Neuron (in vitro differentiated cells): ENCODE data around the gene ZNF341.

Experiments
- H2AFZ ChIP-seq: one replicate; pipeline ENCODE4 v1.6.1; 2013; ENCODE audit warnings: low read depth, mild to moderate bottlenecking, inconsistent platforms, low read length, moderate library complexity
- H3K27me3 ChIP-seq: one replicate; pipeline ENCODE4 v1.6.1; 2013; ENCODE audit warnings: low read length; ENCODE audit not compliant: insufficient read depth
- H3K36me3 ChIP-seq: one replicate; pipeline ENCODE4 v1.6.1; 2013; ENCODE audit warnings: low read length; ENCODE audit not compliant: insufficient read depth
- H3K4me1 ChIP-seq: one replicate; pipeline ENCODE4 v1.6.1; 2013; ENCODE audit warnings: low read length; ENCODE audit not compliant: insufficient read depth
- H3K4me3 ChIP-seq: 2 replicates; pipeline ENCODE4 v1.5.1; 2013; ENCODE audit warnings: mild to moderate bottlenecking, low read length, moderate library complexity
- H3K9me3 ChIP-seq: one replicate; pipeline ENCODE4 v1.6.1; 2013; ENCODE audit warnings: low read length

ZNF341 gene

GRCh38 chr20:33837096-33837830, 105.5 kb downstream of the ZNF341 start:
- no peak overlapping the region for H2AFZ ChIP-seq

DNA sequence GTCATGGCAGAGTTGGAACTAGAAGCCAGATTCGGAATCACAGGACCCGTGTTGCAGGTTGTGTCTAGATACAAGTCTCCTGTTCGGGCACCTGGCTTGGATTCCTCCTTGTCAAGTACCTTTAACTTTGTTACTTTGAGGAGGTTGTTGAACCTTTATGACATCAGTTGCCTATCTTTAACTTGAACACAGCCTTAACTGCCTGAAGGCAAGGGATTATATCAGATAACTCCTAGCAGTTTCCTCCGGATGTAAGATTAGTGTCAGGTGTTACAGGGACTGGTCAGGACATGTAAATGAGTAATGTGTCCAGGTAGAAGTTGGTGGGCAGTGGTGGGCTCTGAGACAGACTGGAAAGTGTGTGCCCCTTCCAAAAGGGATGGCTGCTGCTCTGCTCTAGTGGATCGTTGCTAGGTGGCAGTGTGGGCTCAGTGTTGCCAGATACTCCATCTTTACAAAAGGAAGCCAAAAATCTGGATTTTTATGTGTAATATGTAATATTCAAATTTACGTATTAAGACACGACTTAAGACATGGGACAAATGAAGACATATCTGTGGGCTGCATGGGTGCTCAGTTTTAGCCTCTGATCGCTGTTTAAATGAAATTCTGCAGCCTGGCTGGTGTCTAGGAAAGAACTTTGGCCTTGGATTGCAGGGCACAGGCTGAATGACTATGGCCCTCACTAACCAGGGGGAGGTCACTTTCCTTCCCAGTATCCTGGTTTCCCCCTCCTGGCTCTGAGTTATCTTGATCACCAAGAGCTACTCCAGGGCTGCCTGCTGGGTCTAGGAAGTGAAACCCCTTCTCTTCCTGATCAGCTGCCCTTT, 106.5 kb downstream of the ZNF341 start:
- H3K4me3 ChIP-seq, result no peak overlapping the region
- no peaks in the 10 kb centered on the region for H3K9me3 ChIP-seq
- H3K27me3 ChIP-seq, result no peaks in the 10 kb centered on the region
- no peaks in the 10 kb centered on the region for H3K36me3 ChIP-seq
- peaks cover 7% of the 10 kb centered on the region for H3K4me1 ChIP-seq
- no peak overlapping the region for H2AFZ ChIP-seq

More at GRCh38 chr20:33837096-33837830, 105.5 kb downstream of the ZNF341 start:
- Histone ChIP-seq H3K4me1 (peaks cover 17% of the 10 kb centered on the region), H3K9me3 (no peaks in the 10 kb centered on the region), H3K36me3 (no peaks in the 10 kb centered on the region), H3K4me3 (no peak overlapping the region), H3K27me3 (no peaks in the 10 kb centered on the region)

DNA sequence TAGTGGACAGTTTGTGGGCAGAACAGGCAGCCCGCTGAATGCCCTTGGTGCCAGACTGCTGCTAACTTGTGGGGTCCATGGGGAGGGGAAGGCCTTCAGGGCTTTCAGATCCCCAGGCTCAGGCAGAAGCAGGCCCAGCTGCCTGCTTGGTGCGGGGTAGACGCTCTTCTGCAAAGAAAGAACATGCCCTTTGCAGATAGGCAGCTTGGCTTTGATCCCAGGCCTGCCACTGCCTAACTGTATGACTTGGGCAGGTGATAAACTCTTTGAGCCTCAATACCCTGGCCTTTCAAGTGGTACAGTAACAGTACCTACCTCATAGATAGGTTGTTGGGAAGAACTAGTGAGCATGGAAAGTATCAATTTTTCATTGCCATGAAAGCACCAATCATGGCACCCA, 107.8 kb downstream of the ZNF341 start:
- Histone ChIP-seq H2AFZ (no peak overlapping the region), H3K27me3 (no peaks in the 10 kb centered on the region), H3K4me1 (no peaks in the 10 kb centered on the region), H3K9me3 (no peaks in the 10 kb centered on the region), H3K36me3 (no peaks in the 10 kb centered on the region), H3K4me3 (no peak overlapping the region)

- H3K4me1 ChIP-seq, result no peaks in the 10 kb centered on the region
- H3K4me3 ChIP-seq, result no peak overlapping the region
- no peaks in the 10 kb centered on the region for H3K36me3 ChIP-seq
- H3K9me3 ChIP-seq, result no peaks in the 10 kb centered on the region
- no peak overlapping the region for H2AFZ ChIP-seq
- no peaks in the 10 kb centered on the region for H3K27me3 ChIP-seq
Measured at GRCh38 chr20:33840160-33840559, 108.4 kb downstream of the ZNF341 start.

- no peaks in the 10 kb centered on the region for H3K9me3 ChIP-seq
- no peak overlapping the region for H3K4me3 ChIP-seq
- no peaks in the 10 kb centered on the region for H3K4me1 ChIP-seq
- no peaks in the 10 kb centered on the region for H3K27me3 ChIP-seq
- no peak overlapping the region for H2AFZ ChIP-seq
- no peaks in the 10 kb centered on the region for H3K36me3 ChIP-seq
Measured at GRCh38 chr20:33840759-33841435, 109.1 kb downstream of the ZNF341 start.

DNA sequence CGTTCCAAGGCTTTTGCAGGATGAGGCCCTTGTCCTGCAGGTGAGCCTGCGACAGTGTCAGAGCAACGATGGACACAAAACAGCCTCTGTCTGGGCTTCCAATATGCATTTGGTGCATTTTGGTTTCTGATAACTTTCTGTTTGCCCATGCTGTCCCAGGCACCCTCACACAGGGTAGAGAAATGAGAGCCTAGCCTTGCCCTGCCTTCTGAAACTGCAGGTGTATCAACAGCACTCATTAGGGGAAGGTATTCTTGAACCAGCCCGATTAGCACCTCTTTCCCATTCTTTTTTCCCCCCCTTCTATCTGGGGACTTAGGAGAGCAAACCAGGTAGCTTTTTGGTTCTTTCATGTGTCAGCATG, 109.6 kb downstream of the ZNF341 start:
- Histone ChIP-seq H3K4me1 (peaks cover 1% of the 10 kb centered on the region), H3K4me3 (no peak overlapping the region), H3K27me3 (no peaks in the 10 kb centered on the region), H3K9me3 (no peaks in the 10 kb centered on the region), H3K36me3 (no peaks in the 10 kb centered on the region), H2AFZ (no peak overlapping the region)
